ENCODE results near the gene CRY2.

CRY2 gene

GRCh38 chr11:45848654-45849081 lies 1.4 kb downstream of the CRY2 start:
- DNase-seq (ENCODE audit: low spot score), result no peak

GRCh38 chr11:45850446-45850845 lies 3.2 kb downstream of the CRY2 start:
- DNase-seq (ENCODE audit: low spot score), result no peak

GRCh38 chr11:45851228-45851627 lies 4.0 kb downstream of the CRY2 start:
- no peak for DNase-seq (ENCODE audit: low spot score)

GRCh38 chr11:45852018-45852711 lies 4.9 kb downstream of the CRY2 start:
- no peak for DNase-seq (ENCODE audit: low spot score)

GRCh38 chr11:45852712-45853101 lies 5.4 kb downstream of the CRY2 start:
- DNase-seq (ENCODE audit: low spot score), result no peak

- DNase-seq (ENCODE audit: low spot score), result no peak
These were observed 6.3 kb downstream of the CRY2 start for GRCh38 chr11:45853332-45854219.

DNA sequence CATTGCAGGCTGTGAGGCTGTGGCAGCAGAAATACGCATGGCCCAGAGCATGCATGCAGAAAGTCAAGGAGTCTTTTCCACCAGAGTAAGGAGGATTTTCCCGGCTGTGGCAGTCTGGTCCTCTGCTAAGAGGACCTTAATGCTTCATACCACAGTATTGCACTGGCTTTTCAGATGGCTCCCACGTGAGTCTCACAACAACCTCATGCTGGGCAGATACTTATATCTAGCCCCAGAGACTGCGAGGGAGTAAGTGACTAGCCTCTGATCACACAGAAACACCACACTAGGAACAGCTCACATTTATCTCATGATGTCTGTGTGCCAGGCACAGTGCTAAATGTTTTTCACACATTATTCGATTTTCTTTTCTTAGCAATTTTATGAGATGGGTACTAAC lies 8.0 kb downstream of the CRY2 start:
- no peak for DNase-seq (ENCODE audit: low spot score)

- no peak for DNase-seq (ENCODE audit: low spot score)
These were observed 8.8 kb downstream of the CRY2 start for GRCh38 chr11:45856044-45856468.

GRCh38 chr11:45857961-45858474 lies 10.7 kb downstream of the CRY2 start:
- DNase-seq (ENCODE audit: low spot score), result peak; percentile 63

DNA sequence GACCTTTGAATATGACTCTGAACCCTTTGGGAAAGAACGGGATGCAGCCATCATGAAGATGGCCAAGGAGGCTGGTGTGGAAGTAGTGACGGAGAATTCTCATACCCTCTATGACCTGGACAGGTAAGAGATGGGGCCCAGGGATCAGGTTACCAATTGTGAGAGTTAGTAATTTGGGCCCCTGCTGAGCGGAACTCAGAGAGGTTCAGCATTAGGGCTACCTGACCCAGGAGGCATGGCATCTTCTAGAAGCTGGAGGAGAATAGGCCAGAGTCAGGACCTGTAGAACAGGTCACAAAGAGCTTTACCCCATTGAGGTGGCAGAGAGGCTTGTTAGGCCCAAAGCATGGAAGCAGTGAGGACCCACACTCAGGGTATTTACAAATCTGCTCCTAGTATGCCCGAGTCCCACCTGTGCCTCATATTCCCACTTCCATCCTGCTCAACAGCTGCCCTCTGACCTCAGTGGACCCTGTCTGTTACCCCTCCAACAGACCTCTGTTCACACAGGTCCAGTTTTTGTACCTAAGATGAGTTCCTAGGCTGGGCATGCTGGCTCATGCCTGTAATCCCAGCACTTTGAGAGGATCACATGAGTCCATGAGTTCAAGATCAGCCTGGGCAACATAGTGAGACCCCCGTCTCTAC lies 11.6 kb downstream of the CRY2 start:
- no peak for DNase-seq (ENCODE audit: low spot score)

- DNase-seq (ENCODE audit: low spot score), result peak; percentile 95
These were observed 12.4 kb downstream of the CRY2 start for GRCh38 chr11:45859661-45860140.

DNA sequence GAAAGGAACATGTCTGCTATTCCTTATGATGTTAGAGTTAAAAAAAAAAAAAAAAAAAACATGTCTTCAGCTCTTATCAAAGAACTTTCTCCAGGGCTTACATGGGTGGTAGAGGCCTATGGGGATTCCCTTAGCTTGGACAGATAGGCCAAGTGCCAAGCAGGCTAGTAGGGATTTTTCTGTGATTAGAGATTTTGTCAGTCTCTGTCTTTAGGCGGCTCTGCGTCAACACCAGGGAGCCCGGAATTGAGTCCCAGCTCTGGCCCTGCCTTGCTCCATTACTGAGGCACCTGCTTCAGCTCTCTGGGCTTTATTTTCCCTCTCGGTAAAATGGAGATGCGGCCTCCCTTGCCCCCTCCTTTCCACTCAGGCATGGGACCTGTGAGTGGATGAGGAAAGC lies 13.1 kb downstream of the CRY2 start:
- no peak for DNase-seq (ENCODE audit: low spot score)

DNA sequence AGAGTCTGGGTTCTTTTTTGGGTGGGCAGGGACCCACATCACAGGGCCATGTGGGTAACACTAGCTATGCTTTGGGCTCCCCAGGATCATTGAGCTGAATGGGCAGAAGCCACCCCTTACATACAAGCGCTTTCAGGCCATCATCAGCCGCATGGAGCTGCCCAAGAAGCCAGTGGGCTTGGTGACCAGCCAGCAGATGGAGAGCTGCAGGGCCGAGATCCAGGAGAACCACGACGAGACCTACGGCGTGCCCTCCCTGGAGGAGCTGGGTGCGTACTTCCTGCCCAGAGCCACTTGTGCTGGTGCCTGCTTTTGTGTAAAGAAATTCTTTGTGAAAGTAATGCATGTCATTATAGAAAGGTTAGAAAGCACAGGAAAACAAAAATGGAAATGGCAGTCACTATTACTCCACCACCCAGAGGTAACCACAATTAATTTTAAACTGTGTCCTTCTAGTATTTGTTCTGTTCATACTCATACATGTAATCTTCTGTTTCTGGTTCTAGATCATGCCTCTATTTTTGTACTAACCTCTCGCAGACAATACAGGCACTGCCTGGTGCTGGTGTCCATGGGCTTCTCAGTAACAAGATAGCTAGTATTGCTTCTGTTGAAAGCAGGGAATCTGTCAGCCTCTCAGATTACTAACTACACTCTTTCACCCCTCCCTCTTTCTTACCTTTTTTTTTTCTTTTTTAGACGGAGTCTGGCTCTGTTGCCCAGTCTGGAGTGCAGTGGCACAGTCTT lies 13.7 kb downstream of the CRY2 start:
- DNase-seq (ENCODE audit: low spot score), result no peak

- no peak for DNase-seq (ENCODE audit: low spot score)
These were observed 16.8 kb downstream of the CRY2 start for GRCh38 chr11:45864041-45864440.

DNA sequence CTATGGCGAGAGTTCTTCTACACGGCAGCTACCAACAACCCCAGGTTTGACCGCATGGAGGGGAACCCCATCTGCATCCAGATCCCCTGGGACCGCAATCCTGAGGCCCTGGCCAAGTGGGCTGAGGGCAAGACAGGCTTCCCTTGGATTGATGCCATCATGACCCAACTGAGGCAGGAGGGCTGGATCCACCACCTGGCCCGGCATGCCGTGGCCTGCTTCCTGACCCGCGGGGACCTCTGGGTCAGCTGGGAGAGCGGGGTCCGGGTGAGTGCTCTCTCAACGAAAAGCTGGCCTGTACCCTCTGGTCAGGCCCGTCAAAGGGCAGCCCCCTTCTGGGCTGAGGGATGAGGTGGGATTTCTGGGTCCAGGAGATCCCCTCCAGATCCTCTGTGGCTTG lies 22.3 kb downstream of the CRY2 start:
- DNase-seq (ENCODE audit: low spot score), result no peak

DNA sequence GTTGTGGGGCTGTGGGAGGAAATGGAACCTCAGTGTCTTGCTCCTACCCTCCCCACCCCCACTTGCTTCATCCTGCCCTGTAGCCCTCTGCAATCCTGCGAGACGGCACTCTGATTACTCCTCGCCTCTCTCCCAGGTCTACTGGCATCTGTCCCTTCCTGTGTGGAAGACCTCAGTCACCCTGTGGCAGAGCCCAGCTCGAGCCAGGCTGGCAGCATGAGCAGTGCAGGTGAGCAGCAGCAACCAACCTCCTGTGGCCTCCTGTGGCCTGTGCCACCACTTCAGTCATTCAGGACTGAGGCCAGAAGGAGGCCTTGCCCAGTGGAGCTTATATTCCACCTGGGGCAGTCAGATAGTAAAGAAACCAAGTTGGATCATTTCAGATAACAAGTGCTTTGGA lies 23.4 kb downstream of the CRY2 start:
- no peak for DNase-seq (ENCODE audit: low spot score)

DNA sequence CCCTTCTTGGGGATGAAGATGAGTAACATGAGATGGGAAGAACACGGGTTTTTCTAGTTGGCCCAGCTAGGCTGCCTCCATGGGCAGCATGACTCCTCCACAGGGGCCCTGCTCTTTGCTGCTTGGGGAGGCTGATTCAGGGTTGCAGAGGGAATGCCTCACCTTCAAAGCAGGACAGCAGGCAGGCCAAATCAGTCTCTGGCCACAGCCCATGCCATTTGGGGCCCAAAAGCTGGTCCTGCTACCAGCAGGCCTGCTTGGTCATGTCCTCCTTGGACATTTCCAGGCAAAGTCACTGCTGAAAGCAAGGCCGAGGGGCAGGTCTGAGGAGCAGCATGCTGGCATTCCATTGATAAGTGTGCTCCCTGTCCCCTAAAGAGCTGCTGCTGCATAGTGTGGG lies 24.4 kb downstream of the CRY2 start:
- no peak for DNase-seq (ENCODE audit: low spot score)

- peak; percentile 82 for DNase-seq (ENCODE audit: low spot score)
These were observed 25.5 kb downstream of the CRY2 start for GRCh38 chr11:45872651-45873356.

DNA sequence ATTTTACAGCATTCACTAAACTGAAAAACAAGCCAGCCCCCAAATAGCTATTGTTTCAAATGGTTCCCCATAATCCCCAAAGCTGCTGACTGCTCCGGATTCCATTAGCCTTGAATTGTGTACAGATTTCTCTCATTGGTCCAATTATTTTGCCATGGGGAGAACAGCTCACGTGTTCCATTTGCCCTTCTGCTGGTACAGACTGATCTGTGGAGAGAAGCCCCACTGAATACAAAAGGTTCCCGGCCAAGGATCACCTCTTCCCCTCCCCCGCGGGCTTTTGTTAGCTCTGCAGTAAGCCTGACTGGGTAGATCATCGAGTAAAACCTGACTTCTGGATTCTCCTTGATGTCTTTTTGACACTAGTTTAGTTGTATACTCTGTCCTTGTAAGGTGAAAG lies 29.1 kb downstream of the CRY2 start:
- no peak for DNase-seq (ENCODE audit: low spot score)

GRCh38 chr11:45877221-45877620 lies 29.9 kb downstream of the CRY2 start:
- no peak for DNase-seq (ENCODE audit: low spot score)

GRCh38 chr11:45877845-45878244 lies 30.6 kb downstream of the CRY2 start:
- no peak for DNase-seq (ENCODE audit: low spot score)
